GM21529 (cell line): ENCODE results near the gene CABLES2.
"Not testable (repeated sequence)": the region's sequence is repeated elsewhere in the genome, so short reads cannot be mapped to it uniquely, and the experiment has no call there.

Experiments used
- ATAC-seq: cut with Tn5 transposase; IDR thresholded peaks from one replicate; pipeline ENCODE4 v1.9.1; 2021; ENCODE audit not compliant: unreplicated experiment

CABLES2 gene

GRCh38 chr20:62437496-62437895, 30.4 kb upstream of the CABLES2 start:
- ATAC-seq, result no peak

- no peak for ATAC-seq
Observed at GRCh38 chr20:62436692-62437091, 29.6 kb upstream of the CABLES2 start.

GRCh38 chr20:62433658-62434497, 26.8 kb upstream of the CABLES2 start:
- ATAC-seq, result no peak

GRCh38 chr20:62430866-62431447, 23.9 kb upstream of the CABLES2 start:
- no peak for ATAC-seq

GRCh38 chr20:62430311-62430853, 23.3 kb upstream of the CABLES2 start:
- ATAC-seq, result no peak

GRCh38 chr20:62429455-62430310, 22.6 kb upstream of the CABLES2 start:
- ATAC-seq, result no peak

- no peak for ATAC-seq
Observed at GRCh38 chr20:62428396-62429295, 21.6 kb upstream of the CABLES2 start.

GRCh38 chr20:62428002-62428372, 20.9 kb upstream of the CABLES2 start:
- no peak for ATAC-seq

- no peak for ATAC-seq
Observed at GRCh38 chr20:62427172-62428001, 20.3 kb upstream of the CABLES2 start, which contains the start of gene RBBP8NL. Gene RBBP8NL (minus strand): TSS chr20:62427539. CDS start chr20:62419647, 7,892 bp downstream.

- ATAC-seq, result no peak
Observed at GRCh38 chr20:62426699-62427131, 19.6 kb upstream of the CABLES2 start.

GRCh38 chr20:62426059-62426348, 18.9 kb upstream of the CABLES2 start:
- not testable (repeated sequence) for ATAC-seq

- ATAC-seq, result no peak
Observed at GRCh38 chr20:62425281-62426058, 18.4 kb upstream of the CABLES2 start.

GRCh38 chr20:62424249-62425107, 17.4 kb upstream of the CABLES2 start:
- no peak for ATAC-seq

- ATAC-seq, result no peak
Observed at GRCh38 chr20:62423326-62423706, 16.2 kb upstream of the CABLES2 start.

- no peak for ATAC-seq
Observed at GRCh38 chr20:62422636-62423325, 15.7 kb upstream of the CABLES2 start.

- no peak for ATAC-seq
Observed at GRCh38 chr20:62421716-62421990, 14.6 kb upstream of the CABLES2 start.
